Central memory CD8-positive, alpha-beta T cell (primary cell): Measurements from ENCODE around the gene PORCN.

Source experiments
- ATAC-seq: fragments of 150-1000 bp; cut with Tn5 transposase; replicated peaks from 2 replicates; pipeline ENCODE4 v1.10.0; 2022; ENCODE audit warnings: mild to moderate bottlenecking, moderate FRiP score, moderate number of reproducible peaks; ENCODE audit not compliant: poor library complexity, severe bottlenecking; ENCODE audit errors: extremely low read depth
- DNase-seq, 2 donors: peaks; one replicate each; pipeline ENCODE4 v3.0.0; 2021; ENCODE audit warnings: low spot score in 2 of 2
- H3K27ac Mint-ChIP-seq: one replicate; pipeline ENCODE4 v1.8.0; 2022; ENCODE audit warnings: low read depth, mild to moderate bottlenecking, moderate library complexity, mixed read lengths
- H3K27me3 Mint-ChIP-seq: one replicate; pipeline ENCODE4 v1.8.0; 2022; ENCODE audit warnings: mixed read lengths
- H3K36me3 Mint-ChIP-seq: one replicate; pipeline ENCODE4 v1.8.0; 2022; ENCODE audit warnings: mild to moderate bottlenecking, moderate library complexity, mixed read lengths; ENCODE audit not compliant: insufficient read depth
- H3K4me1 Mint-ChIP-seq: one replicate; pipeline ENCODE4 v1.8.0; 2022; ENCODE audit warnings: mixed read lengths
- H3K4me3 Mint-ChIP-seq: one replicate; pipeline ENCODE4 v1.8.0; 2022; ENCODE audit warnings: mild to moderate bottlenecking, moderate library complexity, mixed read lengths
- H3K9me3 Mint-ChIP-seq: one replicate; pipeline ENCODE4 v1.8.0; 2022; ENCODE audit warnings: mixed read lengths

PORCN gene

GRCh38 chrX:48480583-48480982, 28.2 kb upstream of the PORCN start:
- H3K4me3 Mint-ChIP-seq, result no peak overlapping the region
- ATAC-seq (no peak), DNase-seq (no peak)
- H3K27ac Mint-ChIP-seq, result peak overlapping the region; percentile 11
- peaks cover 29% of the 10 kb centered on the region for H3K36me3 Mint-ChIP-seq
- H3K27me3 Mint-ChIP-seq, result no peaks in the 10 kb centered on the region
- peaks cover 24% of the 10 kb centered on the region for H3K4me1 Mint-ChIP-seq
- H3K9me3 Mint-ChIP-seq, result no peaks in the 10 kb centered on the region

- Mint-ChIP-seq H3K9me3 (no peaks in the 10 kb centered on the region), H3K4me3 (no peak overlapping the region), H3K27ac (no peak overlapping the region), H3K4me1 (peaks cover 10% of the 10 kb centered on the region), H3K27me3 (no peaks in the 10 kb centered on the region), H3K36me3 (peaks cover 24% of the 10 kb centered on the region)
- no peak for DNase-seq
- ATAC-seq, result no peak
Measured at GRCh38 chrX:48482526-48482925, 26.3 kb upstream of the PORCN start.

GRCh38 chrX:48487362-48487798, 21.4 kb upstream of the PORCN start:
- no peak for ATAC-seq
- H3K27me3 Mint-ChIP-seq, result no peaks in the 10 kb centered on the region
- no peaks in the 10 kb centered on the region for H3K9me3 Mint-ChIP-seq

GRCh38 chrX:48488034-48488433, 20.8 kb upstream of the PORCN start:
- ATAC-seq (no peak), DNase-seq (no peak)
- no peak overlapping the region for H3K27ac Mint-ChIP-seq
- no peak overlapping the region for H3K4me3 Mint-ChIP-seq
- no peaks in the 10 kb centered on the region for H3K27me3 Mint-ChIP-seq
- no peaks in the 10 kb centered on the region for H3K9me3 Mint-ChIP-seq
- no peaks in the 10 kb centered on the region for H3K4me1 Mint-ChIP-seq
- peaks cover 8% of the 10 kb centered on the region for H3K36me3 Mint-ChIP-seq

More at GRCh38 chrX:48487362-48487798, 21.4 kb upstream of the PORCN start:
- Mint-ChIP-seq H3K27ac (no peak overlapping the region), H3K4me1 (no peaks in the 10 kb centered on the region), H3K36me3 (peaks cover 12% of the 10 kb centered on the region), H3K4me3 (no peak overlapping the region)
- no peak for DNase-seq

GRCh38 chrX:48489296-48489695, 19.5 kb upstream of the PORCN start:
- DNase-seq (no peak), ATAC-seq (no peak)
- no peak overlapping the region for H3K4me3 Mint-ChIP-seq

GRCh38 chrX:48489892-48490291, 18.9 kb upstream of the PORCN start:
- Mint-ChIP-seq H3K9me3 (no peaks in the 10 kb centered on the region), H3K36me3 (peaks cover 2% of the 10 kb centered on the region), H3K4me1 (no peaks in the 10 kb centered on the region), H3K27ac (no peak overlapping the region), H3K27me3 (no peaks in the 10 kb centered on the region), H3K4me3 (no peak overlapping the region)
- DNase-seq (no peak), ATAC-seq (no peak)

More at GRCh38 chrX:48489296-48489695, 19.5 kb upstream of the PORCN start:
- Mint-ChIP-seq H3K4me1 (no peaks in the 10 kb centered on the region), H3K9me3 (no peaks in the 10 kb centered on the region), H3K27me3 (no peaks in the 10 kb centered on the region), H3K27ac (no peak overlapping the region), H3K36me3 (peaks cover 2% of the 10 kb centered on the region)

GRCh38 chrX:48490661-48491060, 18.1 kb upstream of the PORCN start:
- Mint-ChIP-seq H3K4me3 (no peak overlapping the region), H3K9me3 (no peaks in the 10 kb centered on the region), H3K36me3 (peaks cover 2% of the 10 kb centered on the region), H3K27ac (no peak overlapping the region), H3K4me1 (no peaks in the 10 kb centered on the region), H3K27me3 (no peaks in the 10 kb centered on the region)
- DNase-seq (no peak), ATAC-seq (no peak)

- no peaks in the 10 kb centered on the region for H3K4me1 Mint-ChIP-seq
- H3K27me3 Mint-ChIP-seq, result no peaks in the 10 kb centered on the region
- H3K36me3 Mint-ChIP-seq, result peaks cover 2% of the 10 kb centered on the region
- no peak overlapping the region for H3K4me3 Mint-ChIP-seq
- H3K9me3 Mint-ChIP-seq, result no peaks in the 10 kb centered on the region
- H3K27ac Mint-ChIP-seq, result no peak overlapping the region
- DNase-seq (no peak), ATAC-seq (no peak)
Measured at GRCh38 chrX:48491809-48492208, 17.0 kb upstream of the PORCN start.

GRCh38 chrX:48492293-48492910, 16.4 kb upstream of the PORCN start:
- Mint-ChIP-seq H3K27ac (no peak overlapping the region), H3K4me1 (no peaks in the 10 kb centered on the region), H3K36me3 (no peaks in the 10 kb centered on the region), H3K4me3 (no peak overlapping the region), H3K27me3 (no peaks in the 10 kb centered on the region), H3K9me3 (no peaks in the 10 kb centered on the region)
- DNase-seq (no peak), ATAC-seq (no peak)

- no peak for ATAC-seq
- Mint-ChIP-seq H3K4me1 (no peaks in the 10 kb centered on the region), H3K36me3 (no peaks in the 10 kb centered on the region), H3K27me3 (no peaks in the 10 kb centered on the region), H3K9me3 (no peaks in the 10 kb centered on the region), H3K27ac (no peak overlapping the region), H3K4me3 (no peak overlapping the region)
- no peak for DNase-seq
Measured at GRCh38 chrX:48493890-48494364, 14.9 kb upstream of the PORCN start.

- H3K4me1 Mint-ChIP-seq, result no peaks in the 10 kb centered on the region
- DNase-seq, result no peak
- no peak for ATAC-seq
- H3K36me3 Mint-ChIP-seq, result no peaks in the 10 kb centered on the region
- no peaks in the 10 kb centered on the region for H3K9me3 Mint-ChIP-seq
- H3K27me3 Mint-ChIP-seq, result no peaks in the 10 kb centered on the region
- no peak overlapping the region for H3K4me3 Mint-ChIP-seq
- H3K27ac Mint-ChIP-seq, result no peak overlapping the region
Measured at GRCh38 chrX:48496660-48497059, 12.1 kb upstream of the PORCN start.

GRCh38 chrX:48497871-48498270, 10.9 kb upstream of the PORCN start:
- ATAC-seq (no peak), DNase-seq (no peak)
- no peak overlapping the region for H3K27ac Mint-ChIP-seq
- no peaks in the 10 kb centered on the region for H3K4me1 Mint-ChIP-seq
- H3K9me3 Mint-ChIP-seq, result no peaks in the 10 kb centered on the region
- no peaks in the 10 kb centered on the region for H3K36me3 Mint-ChIP-seq
- no peaks in the 10 kb centered on the region for H3K27me3 Mint-ChIP-seq
- H3K4me3 Mint-ChIP-seq, result no peak overlapping the region

GRCh38 chrX:48498374-48498809, 10.4 kb upstream of the PORCN start:
- DNase-seq (no peak), ATAC-seq (no peak)
- no peak overlapping the region for H3K27ac Mint-ChIP-seq
- no peaks in the 10 kb centered on the region for H3K27me3 Mint-ChIP-seq
- H3K9me3 Mint-ChIP-seq, result no peaks in the 10 kb centered on the region
- no peak overlapping the region for H3K4me3 Mint-ChIP-seq
- no peaks in the 10 kb centered on the region for H3K4me1 Mint-ChIP-seq
- no peaks in the 10 kb centered on the region for H3K36me3 Mint-ChIP-seq
